ENCODE results near the gene TMEM135.

GRCh38 chr11:87063982-87064381 is 26.2 kb downstream of the TMEM135 start:
- no peak for TF ChIP-seq POLR2A (IDR thresholded peaks at IDR 0.05)
- no peak for TF ChIP-seq CTCF (IDR thresholded peaks at IDR 0.05)
